Loucy (cell line): ENCODE results near the gene ABT1.
A peak's percentile ranks its signal among the peaks of the same experiment; 100 is the strongest.
"Not testable (repeated sequence)": the region's sequence is repeated elsewhere in the genome, so short reads cannot be mapped to it uniquely, and the experiment has no call there.

Experiments used
- H2AFZ ChIP-seq: fragments of 200-600 bp; sonication (generic); 2 replicates; pipeline ENCODE4 v1.6.0; 2016; ENCODE audit warnings: antibody characterized with exemption, mild to moderate bottlenecking, low read length, moderate library complexity
- H3F3A ChIP-seq: fragments of 200-600 bp; 2 replicates; pipeline ENCODE4 v1.6.0; 2016; ENCODE audit warnings: antibody characterized with exemption, low read depth, mild to moderate bottlenecking
- H3K27me3 ChIP-seq: fragments of 200-600 bp; sonication (generic); 2 replicates; pipeline ENCODE4 v1.6.1; 2014; ENCODE audit warnings: low read length, mild to moderate bottlenecking; ENCODE audit not compliant: insufficient read depth, poor library complexity, severe bottlenecking
- H3K36me3 ChIP-seq: fragments of 200-600 bp; sonication (generic); 2 replicates; pipeline ENCODE4 v1.6.1; 2016; ENCODE audit warnings: low read length; ENCODE audit not compliant: insufficient read depth
- H3K4me1 ChIP-seq: fragments of 200-600 bp; sonication (generic); 2 replicates; pipeline ENCODE4 v1.5.1; 2014; ENCODE audit warnings: low read length, mild to moderate bottlenecking; ENCODE audit not compliant: insufficient read depth, poor library complexity, severe bottlenecking
- H3K4me2 ChIP-seq: fragments of 200-600 bp; sonication (generic); 2 replicates; pipeline ENCODE4 v1.6.0; 2014; ENCODE audit warnings: antibody characterized with exemption, low read length, low read depth, mild to moderate bottlenecking; ENCODE audit not compliant: poor library complexity, severe bottlenecking
- H3K4me3 ChIP-seq: fragments of 200-600 bp; sonication (generic); 2 replicates; pipeline ENCODE4 v1.5.1; 2014; ENCODE audit warnings: low read length, mild to moderate bottlenecking, mixed read lengths; ENCODE audit not compliant: poor library complexity, severe bottlenecking
- H3K79me2 ChIP-seq: fragments of 200-600 bp; sonication (generic); 2 replicates; pipeline ENCODE4 v1.6.1; 2014; ENCODE audit warnings: low read length; ENCODE audit not compliant: insufficient read depth
- H3K9ac ChIP-seq: fragments of 200-600 bp; sonication (generic); 2 replicates; pipeline ENCODE4 v1.6.0; 2014; ENCODE audit warnings: mild to moderate bottlenecking, low read depth, low read length, moderate library complexity; ENCODE audit not compliant: poor library complexity, severe bottlenecking
- H3K9me2 ChIP-seq: fragments of 200-600 bp; sonication (generic); replicated peaks from 2 replicates; pipeline ENCODE4 v1.6.1; 2016; ENCODE audit warnings: low read depth, low read length, mixed read lengths
- H3K9me3 ChIP-seq: fragments of 200-600 bp; sonication (generic); 2 replicates; pipeline ENCODE4 v1.6.1; 2014; ENCODE audit warnings: mild to moderate bottlenecking, antibody characterized with exemption, low read length, low read depth; ENCODE audit not compliant: insufficient read depth
- H4K20me1 ChIP-seq: fragments of 200-600 bp; sonication (generic); 2 replicates; pipeline ENCODE4 v1.6.0; 2014; ENCODE audit warnings: antibody characterized with exemption, low read length, mild to moderate bottlenecking; ENCODE audit not compliant: insufficient read depth, poor library complexity, severe bottlenecking
- EZH2phosphoT487 ChIP-seq: fragments of 200-600 bp; IDR thresholded peaks from 2 replicates; pipeline ENCODE4 v1.6.1; 2018; ENCODE audit warnings: antibody characterized with exemption, mild to moderate bottlenecking, moderate library complexity, borderline replicate concordance
- TF ChIP-seq, protein P1 (sequence below): fragments of 200-600 bp; sonication (generic); conservative IDR thresholded peaks from 2 replicates; pipeline ENCODE4 v1.5.1; 2014; ENCODE audit warnings: mild to moderate bottlenecking, antibody characterized with exemption, low read length

ABT1 gene

DNA sequence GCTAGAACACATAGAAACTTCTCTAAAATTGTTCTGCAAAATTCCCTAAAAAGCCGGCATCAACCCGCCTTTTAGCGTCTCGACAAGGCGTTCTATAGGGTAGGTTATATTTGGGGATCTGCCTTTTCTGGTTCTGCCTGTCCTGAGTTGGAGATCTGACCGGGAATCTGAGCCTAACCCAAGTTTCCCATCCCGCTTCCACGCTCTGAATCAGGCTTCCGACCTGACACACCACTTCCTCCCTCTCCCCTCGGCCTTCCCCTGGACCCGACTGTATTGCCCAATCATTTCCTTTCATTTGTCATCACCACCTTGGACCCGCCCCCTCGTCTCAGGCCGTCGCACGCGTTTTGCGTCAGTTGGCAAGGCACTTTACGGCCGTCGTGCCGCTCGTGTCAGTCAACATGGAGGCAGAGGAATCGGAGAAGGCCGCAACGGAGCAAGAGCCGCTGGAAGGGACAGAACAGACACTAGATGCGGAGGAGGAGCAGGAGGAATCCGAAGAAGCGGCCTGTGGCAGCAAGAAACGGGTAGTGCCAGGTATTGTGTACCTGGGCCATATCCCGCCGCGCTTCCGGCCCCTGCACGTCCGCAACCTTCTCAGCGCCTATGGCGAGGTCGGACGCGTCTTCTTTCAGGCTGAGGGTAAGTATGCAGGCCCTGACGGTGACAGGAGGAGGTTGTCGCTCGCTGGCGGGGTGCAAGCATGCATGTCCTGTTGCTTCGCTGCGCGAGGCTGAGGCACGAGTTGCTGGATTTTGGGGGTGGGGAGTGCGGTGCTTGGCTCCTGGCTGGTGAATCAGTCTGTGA lies at the start of gene ABT1:
Gene ABT1 (plus strand): TSS at position 375 of the 810 bp plus-strand sequence. CDS start 30 bp downstream, at position 405.
- Histone ChIP-seq H3K4me2 (peak within 1 kb of the TSS; percentile 99), H3K27me3 (no peaks in the 10 kb centered on the region), H3K9ac (peak within 1 kb of the TSS; percentile 92), H3K79me2 (peaks cover 30% of the 10 kb centered on the region), H3K4me1 (peaks cover 14% of the 10 kb centered on the region), H2AFZ (peak within 1 kb of the TSS; percentile 61), H3F3A (no peaks in the 10 kb centered on the region), H3K9me3 (no peaks in the 10 kb centered on the region), H3K9me2 (no peaks in the 10 kb centered on the region), H3K4me3 (peak within 1 kb of the TSS; percentile 97), H3K36me3 (peaks cover 5% of the 10 kb centered on the region; the same call in 1 of the 2 replicates), H4K20me1 (peaks cover 11% of the 10 kb centered on the region)
- TF ChIP-seq, protein P1, sequence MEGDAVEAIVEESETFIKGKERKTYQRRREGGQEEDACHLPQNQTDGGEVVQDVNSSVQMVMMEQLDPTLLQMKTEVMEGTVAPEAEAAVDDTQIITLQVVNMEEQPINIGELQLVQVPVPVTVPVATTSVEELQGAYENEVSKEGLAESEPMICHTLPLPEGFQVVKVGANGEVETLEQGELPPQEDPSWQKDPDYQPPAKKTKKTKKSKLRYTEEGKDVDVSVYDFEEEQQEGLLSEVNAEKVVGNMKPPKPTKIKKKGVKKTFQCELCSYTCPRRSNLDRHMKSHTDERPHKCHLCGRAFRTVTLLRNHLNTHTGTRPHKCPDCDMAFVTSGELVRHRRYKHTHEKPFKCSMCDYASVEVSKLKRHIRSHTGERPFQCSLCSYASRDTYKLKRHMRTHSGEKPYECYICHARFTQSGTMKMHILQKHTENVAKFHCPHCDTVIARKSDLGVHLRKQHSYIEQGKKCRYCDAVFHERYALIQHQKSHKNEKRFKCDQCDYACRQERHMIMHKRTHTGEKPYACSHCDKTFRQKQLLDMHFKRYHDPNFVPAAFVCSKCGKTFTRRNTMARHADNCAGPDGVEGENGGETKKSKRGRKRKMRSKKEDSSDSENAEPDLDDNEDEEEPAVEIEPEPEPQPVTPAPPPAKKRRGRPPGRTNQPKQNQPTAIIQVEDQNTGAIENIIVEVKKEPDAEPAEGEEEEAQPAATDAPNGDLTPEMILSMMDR = no peak
- TF ChIP-seq EZH2phosphoT487 = no peak

DNA sequence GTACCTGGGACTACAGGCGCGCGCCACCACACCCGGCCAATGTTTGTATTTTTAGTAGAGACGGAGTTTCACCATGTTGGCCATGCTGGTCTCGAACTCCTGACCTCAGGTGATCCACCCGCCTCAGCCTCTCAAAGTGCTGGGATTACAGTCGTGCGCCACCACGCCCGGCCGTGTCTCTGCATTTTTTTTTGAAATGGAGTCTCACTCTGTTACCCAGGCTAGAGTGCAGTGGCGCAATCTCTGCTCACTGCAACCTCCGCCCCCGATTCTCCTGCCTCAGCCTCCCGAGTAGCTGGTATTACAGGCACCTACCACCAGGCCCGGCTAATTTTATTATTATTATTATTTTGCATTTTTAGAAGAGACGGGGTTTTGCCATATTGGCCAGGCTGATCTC lies 49.4 kb upstream of the ABT1 start:
- H3K4me2 ChIP-seq, H3K9me3 ChIP-seq, H3K4me3 ChIP-seq, H3F3A ChIP-seq, H3K9ac ChIP-seq, H3K27me3 ChIP-seq, H3K4me1 ChIP-seq, H3K9me2 ChIP-seq, H2AFZ ChIP-seq, H4K20me1 ChIP-seq: not testable (repeated sequence)
- Histone ChIP-seq H3K79me2 (peaks cover 23% of the 10 kb centered on the region), H3K36me3 (peaks cover 13% of the 10 kb centered on the region; the same call in 1 of the 2 replicates)

DNA sequence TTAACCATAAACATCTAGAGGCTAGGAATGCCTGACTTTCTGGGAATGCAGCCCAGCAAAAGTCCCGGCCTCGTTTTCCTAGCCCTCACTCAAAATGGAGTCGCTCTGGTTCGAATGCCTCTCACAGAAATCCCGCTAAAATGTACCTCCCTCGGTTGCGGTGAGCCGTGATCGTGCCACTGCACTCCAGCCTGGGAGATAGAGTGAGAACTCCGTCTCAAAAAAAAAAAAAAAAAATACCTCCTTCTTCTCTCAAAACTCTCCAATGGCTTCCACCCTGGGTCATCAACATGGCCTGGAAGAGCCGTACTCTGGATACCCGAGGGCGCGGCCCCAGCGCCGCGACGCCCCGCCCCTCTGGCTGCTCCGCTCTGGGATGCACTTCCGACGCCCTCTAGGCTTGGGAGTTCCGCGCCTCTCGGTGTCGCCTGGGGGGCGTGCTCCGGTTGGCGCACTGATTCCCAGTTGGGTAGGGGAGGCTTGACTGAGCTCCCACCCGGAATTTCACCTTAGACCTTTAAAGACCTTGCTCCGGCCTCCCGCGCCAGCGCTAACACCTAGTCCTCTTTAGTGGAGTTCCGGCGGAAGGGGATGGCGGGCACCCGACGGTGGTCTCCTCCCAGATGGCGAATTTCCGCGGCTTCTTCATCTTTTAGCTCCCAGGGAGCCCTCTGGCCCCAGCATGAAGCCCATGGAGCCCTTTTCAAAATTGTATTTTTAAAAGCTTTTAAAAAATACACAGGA lies 46.3 kb upstream of the ABT1 start:
- H3K9me2 ChIP-seq = no peaks in the 10 kb centered on the region
- TF ChIP-seq EZH2phosphoT487 = no peak
- TF ChIP-seq, protein P1 = no peak
- peak overlapping the region; percentile 54 for H3K4me2 ChIP-seq
- peak overlapping the region; percentile 69 for H3K4me3 ChIP-seq
- no peaks in the 10 kb centered on the region for H3K9me3 ChIP-seq
- H2AFZ ChIP-seq = peak overlapping the region; percentile 79
- H3F3A ChIP-seq = peaks cover 4% of the 10 kb centered on the region
- peaks cover 12% of the 10 kb centered on the region for H3K4me1 ChIP-seq
- H3K36me3 ChIP-seq = peaks cover 9% of the 10 kb centered on the region; the same call in 1 of the 2 replicates
- no peaks in the 10 kb centered on the region for H3K27me3 ChIP-seq
- H4K20me1 ChIP-seq = no peaks in the 10 kb centered on the region
- H3K9ac ChIP-seq = peak overlapping the region; percentile 58
- no peaks in the 10 kb centered on the region for H3K79me2 ChIP-seq
